ENCODE data around the gene CCNF.
A peak's percentile ranks its signal among the peaks of the same experiment; 100 is the strongest.

CCNF gene

DNA sequence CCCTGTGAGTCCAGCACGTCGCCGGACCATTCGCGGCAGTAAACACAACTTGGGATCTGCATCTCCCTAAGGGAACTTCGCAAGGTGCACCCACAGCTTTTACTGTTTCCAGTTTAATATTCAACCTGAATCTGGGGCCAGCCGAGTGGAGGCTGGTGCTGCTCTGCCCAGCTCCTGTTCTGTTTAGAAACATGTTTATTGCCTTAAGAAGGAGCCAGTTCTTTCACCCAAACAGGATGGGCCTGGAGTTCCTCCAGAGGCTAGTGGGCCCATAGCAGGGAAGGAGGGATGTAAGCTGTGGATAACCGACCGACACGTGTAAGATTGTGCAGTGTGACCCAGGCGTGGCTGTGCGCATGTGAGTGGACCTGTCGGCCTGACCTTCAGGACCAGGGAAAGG lies 63.0 kb downstream of the CCNF start:
- no peak for TF ChIP-seq CTCF (IDR thresholded peaks at IDR 0.05; ENCODE audit: low read depth, low read length)
- DNase-seq (ENCODE audit: low read depth in 2 of 2): no peak
- H3K4me3 ChIP-seq (replicated peaks in 1 of 2; ENCODE audit: low read depth in 2 of 2, low read length in 2 of 2): no peak overlapping the region

- no peak for TF ChIP-seq CTCF (IDR thresholded peaks at IDR 0.05; ENCODE audit: low read depth, low read length)
- H3K4me3 ChIP-seq (replicated peaks in 1 of 2; ENCODE audit: low read depth in 2 of 2, low read length in 2 of 2): no peak overlapping the region
- no peak for DNase-seq (ENCODE audit: low read depth in 2 of 2)
Measured at GRCh38 chr16:2493605-2494004, 64.4 kb downstream of the CCNF start.

- DNase-seq (ENCODE audit: low read depth in 2 of 2): no peak
- TF ChIP-seq CTCF (IDR thresholded peaks at IDR 0.05; ENCODE audit: low read depth, low read length): no peak
- no peak overlapping the region for H3K4me3 ChIP-seq (replicated peaks in 1 of 2; ENCODE audit: low read depth in 2 of 2, low read length in 2 of 2)
Measured at GRCh38 chr16:2494616-2495015, 65.4 kb downstream of the CCNF start.

DNA sequence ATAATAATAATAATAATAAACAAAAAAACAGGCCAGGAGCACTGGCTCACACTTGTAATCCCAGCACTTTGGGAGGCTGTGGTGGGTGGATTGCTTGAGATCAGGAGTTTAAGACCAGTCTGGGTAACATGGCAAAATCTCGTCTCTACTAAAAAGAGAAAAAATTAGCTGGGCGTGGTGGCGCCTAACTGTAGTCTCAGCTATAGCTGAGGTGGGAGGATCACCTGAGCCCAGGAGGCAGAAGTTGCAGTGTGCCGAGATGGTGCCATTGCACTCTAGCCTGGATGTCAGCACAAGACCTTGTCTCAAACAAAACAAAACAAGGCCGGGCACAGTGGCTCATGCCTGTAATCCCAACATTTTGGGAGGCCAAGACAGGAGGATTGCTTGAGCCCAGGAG lies 65.8 kb downstream of the CCNF start:
- no peak overlapping the region for H3K4me3 ChIP-seq (replicated peaks in 1 of 2; ENCODE audit: low read depth in 2 of 2, low read length in 2 of 2)
- no peak for TF ChIP-seq CTCF (IDR thresholded peaks at IDR 0.05; ENCODE audit: low read depth, low read length)
- no peak for DNase-seq (ENCODE audit: low read depth in 2 of 2)

GRCh38 chr16:2496223-2497115 lies 67.2 kb downstream of the CCNF start:
- no peak for TF ChIP-seq CTCF (IDR thresholded peaks at IDR 0.05; ENCODE audit: low read depth, low read length)

DNA sequence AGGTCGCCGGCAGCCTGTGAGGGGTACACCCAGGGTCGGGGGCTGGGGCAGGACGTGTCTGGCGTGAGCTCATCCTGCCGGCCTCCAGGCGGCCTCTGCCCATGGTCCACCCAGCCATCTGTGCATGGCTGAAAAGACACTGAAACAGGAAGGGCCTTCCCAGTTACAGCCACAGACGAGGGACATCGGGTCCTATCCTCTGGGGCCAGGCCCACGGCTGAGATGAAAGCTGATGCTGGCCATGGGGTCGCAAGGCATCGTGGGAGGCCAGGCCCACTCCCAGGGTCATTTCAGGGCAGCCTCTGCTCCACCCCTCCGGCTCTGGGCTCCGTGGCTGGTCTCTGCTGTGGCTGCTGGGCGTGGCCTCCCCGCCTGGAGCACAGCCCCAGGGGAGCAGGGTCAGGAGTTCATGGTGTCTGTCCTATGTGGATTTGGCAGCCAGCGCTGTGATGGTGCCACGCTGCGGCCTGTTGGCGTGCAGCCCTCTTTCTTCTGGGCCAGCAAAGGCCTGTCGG lies 67.9 kb downstream of the CCNF start:
- TF ChIP-seq CTCF (IDR thresholded peaks at IDR 0.05; ENCODE audit: low read depth, low read length): no peak
- DNase-seq (ENCODE audit: low read depth in 2 of 2): peak; percentile 54 to 55
- H3K4me3 ChIP-seq (replicated peaks in 1 of 2; ENCODE audit: low read depth in 2 of 2, low read length in 2 of 2): no peak overlapping the region

More at GRCh38 chr16:2496223-2497115, 67.2 kb downstream of the CCNF start:
- H3K4me3 ChIP-seq (replicated peaks in 1 of 2; ENCODE audit: low read depth in 2 of 2, low read length in 2 of 2): no peak overlapping the region
- no peak for DNase-seq (ENCODE audit: low read depth in 2 of 2)
